GM12891 (cell line): ENCODE measurements around the gene KRTAP1-5.

Source experiments
- DNase-seq: peaks from one replicate; pipeline ENCODE4 v3.0.0; 2011; ENCODE audit warnings: low spot score; ENCODE audit not compliant: insufficient read length
- FAIRE-seq: peaks from 2 replicates; lab custom pipeline; 2011; peaks lifted over from hg19 to GRCh38; lab: Jason Lieb, UNC
- PAX5 ChIP-seq: IDR thresholded peaks from 2 replicates; pipeline ENCODE4 v1.6.1; 2011; ENCODE audit warnings: low read length, moderate library complexity, mild to moderate bottlenecking; ENCODE audit not compliant: insufficient read depth, severe bottlenecking
- POLR2A ChIP-seq: IDR thresholded peaks from 2 replicates; pipeline ENCODE4 v1.6.1; 2011; ENCODE audit warnings: low read depth, low read length, control low read depth
- POLR2AphosphoS5 ChIP-seq: IDR thresholded peaks from 2 replicates; pipeline ENCODE4 v1.6.1; 2011; ENCODE audit warnings: low read depth, low read length, control low read depth
- POU2F2 ChIP-seq: IDR thresholded peaks from 2 replicates; pipeline ENCODE4 v1.6.1; 2011; ENCODE audit warnings: low read depth, mild to moderate bottlenecking, control low read depth, low read length, moderate library complexity
- SPI1 ChIP-seq: IDR thresholded peaks from 2 replicates; pipeline ENCODE4 v1.6.1; 2011; ENCODE audit warnings: low read depth, low read length, control low read depth
- TAF1 ChIP-seq: IDR thresholded peaks from 2 replicates; pipeline ENCODE4 v1.6.1; 2011; ENCODE audit warnings: low read depth, low read length, control low read depth

KRTAP1-5 gene

DNA sequence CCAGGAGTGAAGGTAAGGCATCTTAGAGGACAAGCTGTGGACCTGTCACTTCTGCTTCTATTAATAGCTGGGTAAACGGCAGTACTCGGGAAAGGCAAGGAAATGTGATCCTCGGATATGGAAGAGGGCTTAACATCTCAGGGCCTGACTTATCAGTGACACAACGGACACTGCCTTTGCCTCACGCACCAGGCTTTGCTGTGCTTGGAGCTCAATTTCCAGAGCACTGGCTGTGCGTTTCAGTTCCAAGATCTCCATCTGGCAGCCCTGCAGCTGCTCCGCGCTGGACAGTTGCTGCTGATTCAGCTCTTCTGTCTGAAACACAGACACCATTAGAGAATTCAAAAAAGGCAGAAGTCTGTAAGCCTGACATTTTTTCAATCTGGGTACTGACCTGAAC lies 46.4 kb downstream of the KRTAP1-5 start:
- DNase-seq (no peak), FAIRE-seq (no peak)
- no peak for TF ChIP-seq POLR2AphosphoS5
- no peak for TF ChIP-seq POLR2A
- no peak for TF ChIP-seq SPI1
- TF ChIP-seq POU2F2: no peak
- TF ChIP-seq TAF1: no peak
- TF ChIP-seq PAX5: no peak

DNA sequence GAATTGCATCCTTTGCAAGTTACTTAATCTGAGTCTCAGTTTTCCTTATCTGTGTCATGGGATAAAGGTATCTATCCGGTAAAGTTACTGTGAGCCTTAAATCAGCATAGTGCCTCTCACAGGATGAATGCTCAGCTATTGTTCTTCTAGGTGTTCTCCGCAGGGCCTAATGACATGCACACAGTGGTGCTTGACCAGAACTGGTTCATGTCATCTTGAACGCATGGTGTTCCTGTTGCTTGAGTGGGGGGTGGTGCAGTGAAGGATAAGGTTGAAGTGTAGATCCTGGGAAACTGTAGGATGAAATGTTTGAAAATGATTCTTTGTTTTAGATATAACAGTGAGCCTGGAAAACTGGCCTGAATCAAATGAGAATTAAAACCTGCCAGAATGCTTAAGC lies 46.9 kb downstream of the KRTAP1-5 start:
- no peak for FAIRE-seq
- TF ChIP-seq TAF1 (no peak), POLR2A (no peak), POLR2AphosphoS5 (no peak), POU2F2 (no peak), SPI1 (no peak), PAX5 (no peak)

DNA sequence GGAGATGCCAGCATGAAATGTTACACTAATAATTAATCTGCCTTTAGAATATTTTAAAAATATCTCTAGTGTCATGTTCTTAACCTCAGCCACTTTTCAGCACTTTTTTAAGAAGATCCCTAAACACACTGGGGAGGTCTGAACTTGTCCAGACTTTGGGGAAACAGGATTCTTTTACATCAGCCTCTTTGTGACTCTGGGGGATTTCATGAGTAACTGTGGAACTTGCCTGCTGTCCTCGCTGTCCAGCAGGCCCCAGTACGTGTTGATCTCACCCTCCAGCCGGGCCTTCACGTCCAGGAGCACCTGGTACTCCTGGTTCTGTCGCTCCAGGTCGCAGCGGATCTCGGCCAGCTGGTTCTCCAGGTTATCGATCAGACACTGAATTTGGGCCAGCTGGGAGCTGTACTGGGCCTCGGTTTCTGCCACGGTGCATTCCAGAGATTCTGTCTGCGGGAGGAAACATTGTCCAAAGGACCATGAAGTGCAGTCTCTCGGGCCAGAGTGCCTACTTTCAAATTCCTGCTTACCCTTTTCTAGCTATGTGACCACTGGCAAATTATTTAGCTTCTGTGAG lies 48.3 kb downstream of the KRTAP1-5 start:
- TF ChIP-seq POLR2A: no peak
- TF ChIP-seq POLR2AphosphoS5: no peak
- no peak for TF ChIP-seq TAF1
- TF ChIP-seq PAX5: no peak
- no peak for TF ChIP-seq SPI1
- no peak for TF ChIP-seq POU2F2
- DNase-seq (no peak), FAIRE-seq (no peak)

More for the DNA sequence above, 46.9 kb downstream of the KRTAP1-5 start:
- DNase-seq: no peak
